ENCODE measurements around the gene GP1BB.

The GP1BB gene

GRCh38 chr22:19764299-19764593, 40.9 kb downstream of the GP1BB start:
- no peak overlapping the region for H2AFZ ChIP-seq (ENCODE audit: low read length)
- no peaks in the 10 kb centered on the region for H3K36me3 ChIP-seq (replicated peaks in 1 of 2; ENCODE audit: control insufficient read depth in 2 of 2, insufficient read depth in 2 of 2, low read length in 2 of 2)
- no peak overlapping the region for H3K4me2 ChIP-seq (ENCODE audit: insufficient read depth, low read length, poor library complexity, severe bottlenecking)
- H4K91ac ChIP-seq (ENCODE audit: low read depth, low read length, poor library complexity) = no peak overlapping the region
- peak overlapping the region; percentile 97 for H2AK5ac ChIP-seq (ENCODE audit: low read depth, low read length)
- peaks cover 13 to 17% of the 10 kb centered on the region in 2 donors for H3K4me1 ChIP-seq (ENCODE audit: control insufficient read depth in 2 of 2, insufficient read depth in 1 of 2, low read depth in 1 of 2, low read length in 2 of 2)
- no peak for DNase-seq (ENCODE audit: low spot score)
- H3K23ac ChIP-seq (ENCODE audit: low read depth, low read length, poor library complexity) = peak overlapping the region; percentile 91
- no peak overlapping the region for H3K4me3 ChIP-seq (ENCODE audit: low read length in 2 of 2)
- H2BK12ac ChIP-seq (ENCODE audit: low read length) = no peak overlapping the region
- peak overlapping the region; percentile 75 for H2BK5ac ChIP-seq (ENCODE audit: low read length)
- H3K9me3 ChIP-seq (replicated peaks in 1 of 2; ENCODE audit: control insufficient read depth in 2 of 2, insufficient read depth in 1 of 2, low read depth in 1 of 2, low read length in 2 of 2) = peaks cover 9 to 14% of the 10 kb centered on the region in 2 donors
- H2BK15ac ChIP-seq (ENCODE audit: low read length) = peak overlapping the region; percentile 81
- no peaks in the 10 kb centered on the region for H3K79me1 ChIP-seq (ENCODE audit: low read depth, low read length)
- peak overlapping the region; percentile 84 for H3K9ac ChIP-seq (ENCODE audit: low read depth, low read length, poor library complexity)
- no peak overlapping the region for H3K27ac ChIP-seq (replicated peaks; ENCODE audit: low read length)
- no peak overlapping the region for H3K4ac ChIP-seq (ENCODE audit: low read length)
- peak overlapping the region; percentile 94 for H3K18ac ChIP-seq (ENCODE audit: low read length)
- H2BK120ac ChIP-seq (ENCODE audit: low read depth, low read length) = no peak overlapping the region
- no peak overlapping the region for H4K8ac ChIP-seq (ENCODE audit: low read depth, low read length)
- no CpG with 5 or more reads among the region's 17 CpGs for whole genome bisulfite sequencing, 2 donors (ENCODE audit: extremely low coverage in 2 of 2, insufficient read length in 2 of 2, insufficient replicate concordance in 1 of 2)
- peaks cover 83 to 96% (median 93%) of the 10 kb centered on the region in 3 experiments for H3K27me3 ChIP-seq (ENCODE audit: control insufficient read depth in 3 of 3, insufficient read depth in 3 of 3, low read depth in 1 of 3, low read length in 3 of 3)
- H3K14ac ChIP-seq (ENCODE audit: low read length) = no peak overlapping the region

GRCh38 chr22:19764636-19765476, 41.5 kb downstream of the GP1BB start:
- peak overlapping the region; percentile 91 for H3K23ac ChIP-seq (ENCODE audit: low read depth, low read length, poor library complexity)
- H4K91ac ChIP-seq (ENCODE audit: low read depth, low read length, poor library complexity) = no peak overlapping the region
- no peak overlapping the region for H3K4me3 ChIP-seq (ENCODE audit: low read length in 2 of 2)
- no peak overlapping the region for H3K4ac ChIP-seq (ENCODE audit: low read length)
- no peak overlapping the region for H3K14ac ChIP-seq (ENCODE audit: low read length)
- no peaks in the 10 kb centered on the region for H3K79me1 ChIP-seq (ENCODE audit: low read depth, low read length)
- no peak overlapping the region for H4K8ac ChIP-seq (ENCODE audit: low read depth, low read length)
- H2BK120ac ChIP-seq (ENCODE audit: low read depth, low read length) = no peak overlapping the region
- no peak overlapping the region for H3K27ac ChIP-seq (replicated peaks; ENCODE audit: low read length)
- peak overlapping the region; percentile 97 for H2AK5ac ChIP-seq (ENCODE audit: low read depth, low read length)
- H3K18ac ChIP-seq (ENCODE audit: low read length) = peak overlapping the region; percentile 11
- no peak overlapping the region for H2BK15ac ChIP-seq (ENCODE audit: low read length)
- H3K27me3 ChIP-seq (ENCODE audit: control insufficient read depth in 3 of 3, insufficient read depth in 3 of 3, low read depth in 1 of 3, low read length in 3 of 3) = peaks cover 77 to 96% (median 93%) of the 10 kb centered on the region in 3 experiments
- WGBS, 2 donors (ENCODE audit: extremely low coverage in 2 of 2, insufficient read length in 2 of 2, insufficient replicate concordance in 1 of 2) = no CpG with 5 or more reads among the region's 25 CpGs
- H3K4me1 ChIP-seq (ENCODE audit: control insufficient read depth in 2 of 2, insufficient read depth in 1 of 2, low read depth in 1 of 2, low read length in 2 of 2) = peaks cover 13 to 17% of the 10 kb centered on the region in 2 donors
- H2BK5ac ChIP-seq (ENCODE audit: low read length) = no peak overlapping the region
- H2BK12ac ChIP-seq (ENCODE audit: low read length) = no peak overlapping the region
- H3K36me3 ChIP-seq (replicated peaks in 1 of 2; ENCODE audit: control insufficient read depth in 2 of 2, insufficient read depth in 2 of 2, low read length in 2 of 2) = no peaks in the 10 kb centered on the region
- no peak overlapping the region for H3K9ac ChIP-seq (ENCODE audit: low read depth, low read length, poor library complexity)
- H2AFZ ChIP-seq (ENCODE audit: low read length) = no peak overlapping the region
- DNase-seq (ENCODE audit: low spot score) = no peak
- no peak overlapping the region for H3K4me2 ChIP-seq (ENCODE audit: insufficient read depth, low read length, poor library complexity, severe bottlenecking)
- H3K9me3 ChIP-seq (replicated peaks in 1 of 2; ENCODE audit: control insufficient read depth in 2 of 2, insufficient read depth in 1 of 2, low read depth in 1 of 2, low read length in 2 of 2) = peaks cover 9 to 16% of the 10 kb centered on the region in 2 donors

GRCh38 chr22:19765477-19766239, 42.3 kb downstream of the GP1BB start:
- Histone ChIP-seq H3K23ac (ENCODE audit: low read depth, low read length, poor library complexity) (peak overlapping the region; percentile 91), H3K27me3 (ENCODE audit: control insufficient read depth in 3 of 3, insufficient read depth in 3 of 3, low read depth in 1 of 3, low read length in 3 of 3) (peaks cover 77 to 97% (median 93%) of the 10 kb centered on the region in 3 experiments), H2BK5ac (ENCODE audit: low read length) (no peak overlapping the region), H3K18ac (ENCODE audit: low read length) (peak overlapping the region; percentile 80), H3K4me1 (ENCODE audit: control insufficient read depth in 2 of 2, insufficient read depth in 1 of 2, low read depth in 1 of 2, low read length in 2 of 2) (peaks cover 13 to 17% of the 10 kb centered on the region in 2 donors), H3K4ac (ENCODE audit: low read length) (no peak overlapping the region), H3K4me3 (ENCODE audit: low read length in 2 of 2) (no peak overlapping the region), H2AFZ (ENCODE audit: low read length) (peak overlapping the region; percentile 9), H4K91ac (ENCODE audit: low read depth, low read length, poor library complexity) (no peak overlapping the region), H3K79me1 (ENCODE audit: low read depth, low read length) (no peaks in the 10 kb centered on the region), H3K36me3 (replicated peaks in 1 of 2; ENCODE audit: control insufficient read depth in 2 of 2, insufficient read depth in 2 of 2, low read length in 2 of 2) (no peaks in the 10 kb centered on the region), H3K27ac (replicated peaks; ENCODE audit: low read length) (no peak overlapping the region), H3K9ac (ENCODE audit: low read depth, low read length, poor library complexity) (no peak overlapping the region), H3K4me2 (ENCODE audit: insufficient read depth, low read length, poor library complexity, severe bottlenecking) (peak overlapping the region; percentile 18), H3K9me3 (replicated peaks in 1 of 2; ENCODE audit: control insufficient read depth in 2 of 2, insufficient read depth in 1 of 2, low read depth in 1 of 2, low read length in 2 of 2) (peaks cover 9 to 16% of the 10 kb centered on the region in 2 donors), H2AK5ac (ENCODE audit: low read depth, low read length) (peak overlapping the region; percentile 11), H4K8ac (ENCODE audit: low read depth, low read length) (peak overlapping the region; percentile 43), H2BK15ac (ENCODE audit: low read length) (peak overlapping the region; percentile 89), H2BK120ac (ENCODE audit: low read depth, low read length) (peak overlapping the region; percentile 47), H3K14ac (ENCODE audit: low read length) (no peak overlapping the region), H2BK12ac (ENCODE audit: low read length) (no peak overlapping the region)
- no CpG with 5 or more reads among the region's 83 CpGs for WGBS, 2 donors (ENCODE audit: extremely low coverage in 2 of 2, insufficient read length in 2 of 2, insufficient replicate concordance in 1 of 2)
- no peak for DNase-seq (ENCODE audit: low spot score)

GRCh38 chr22:19766240-19766510, 42.8 kb downstream of the GP1BB start:
- H2BK120ac ChIP-seq (ENCODE audit: low read depth, low read length) = no peak overlapping the region
- H3K9ac ChIP-seq (ENCODE audit: low read depth, low read length, poor library complexity) = no peak overlapping the region
- H3K9me3 ChIP-seq (replicated peaks in 1 of 2; ENCODE audit: control insufficient read depth in 2 of 2, insufficient read depth in 1 of 2, low read depth in 1 of 2, low read length in 2 of 2) = peaks cover 9 to 16% of the 10 kb centered on the region in 2 donors
- H3K14ac ChIP-seq (ENCODE audit: low read length) = no peak overlapping the region
- DNase-seq (ENCODE audit: low spot score) = no peak
- no peaks in the 10 kb centered on the region for H3K79me1 ChIP-seq (ENCODE audit: low read depth, low read length)
- H4K91ac ChIP-seq (ENCODE audit: low read depth, low read length, poor library complexity) = no peak overlapping the region
- H2AFZ ChIP-seq (ENCODE audit: low read length) = peak overlapping the region; percentile 66
- H3K4me1 ChIP-seq (ENCODE audit: control insufficient read depth in 2 of 2, insufficient read depth in 1 of 2, low read depth in 1 of 2, low read length in 2 of 2) = peaks cover 13 to 14% of the 10 kb centered on the region in 2 donors
- peaks cover 75 to 99% (median 88%) of the 10 kb centered on the region in 3 experiments for H3K27me3 ChIP-seq (ENCODE audit: control insufficient read depth in 3 of 3, insufficient read depth in 3 of 3, low read depth in 1 of 3, low read length in 3 of 3)
- H3K18ac ChIP-seq (ENCODE audit: low read length) = no peak overlapping the region
- no peak overlapping the region for H2AK5ac ChIP-seq (ENCODE audit: low read depth, low read length)
- no peak overlapping the region for H4K8ac ChIP-seq (ENCODE audit: low read depth, low read length)
- no peak overlapping the region for H2BK15ac ChIP-seq (ENCODE audit: low read length)
- H3K36me3 ChIP-seq (replicated peaks in 1 of 2; ENCODE audit: control insufficient read depth in 2 of 2, insufficient read depth in 2 of 2, low read length in 2 of 2) = no peaks in the 10 kb centered on the region
- no peak overlapping the region for H3K4ac ChIP-seq (ENCODE audit: low read length)
- H3K27ac ChIP-seq (replicated peaks; ENCODE audit: low read length) = no peak overlapping the region
- H3K23ac ChIP-seq (ENCODE audit: low read depth, low read length, poor library complexity) = no peak overlapping the region
- no peak overlapping the region for H3K4me3 ChIP-seq (ENCODE audit: low read length in 2 of 2)
- WGBS, 2 donors (ENCODE audit: extremely low coverage in 2 of 2, insufficient read length in 2 of 2, insufficient replicate concordance in 1 of 2) = no CpG with 5 or more reads among the region's 36 CpGs
- no peak overlapping the region for H2BK5ac ChIP-seq (ENCODE audit: low read length)
- H2BK12ac ChIP-seq (ENCODE audit: low read length) = no peak overlapping the region
- peak overlapping the region; percentile 25 for H3K4me2 ChIP-seq (ENCODE audit: insufficient read depth, low read length, poor library complexity, severe bottlenecking)
